Measurements from ENCODE around the gene FAM124B. TPM values are rescaled to one million over a fixed set of nuclear protein-coding genes. Genes with fewer than 3 reads are reported as not detected.

Gene FAM124B
- total RNA-seq, 1 donor from 2014 or later: 2.1 TPM

DNA sequence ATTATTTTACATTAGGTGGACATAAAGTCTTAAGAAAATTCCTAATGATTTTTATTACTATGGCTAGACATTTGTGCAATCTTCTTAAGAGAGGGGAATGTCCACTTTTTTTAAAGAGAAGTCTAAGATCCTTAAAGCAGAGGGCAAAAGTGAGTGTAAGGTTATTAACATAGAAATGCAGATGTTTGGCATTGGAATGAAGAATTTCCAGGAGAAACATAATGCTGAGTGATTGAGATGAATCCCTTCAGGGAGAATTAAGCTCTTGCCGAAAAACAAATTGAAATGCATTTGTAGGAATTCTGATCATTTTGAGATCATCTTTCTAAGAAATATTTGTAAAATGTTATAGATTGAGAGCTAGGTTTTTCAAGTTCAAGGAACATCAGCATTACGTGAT lies 15.0 kb downstream of the FAM124B start:
- ATAC-seq (no peak), DNase-seq (ENCODE audit: low spot score) (no peak)

DNA sequence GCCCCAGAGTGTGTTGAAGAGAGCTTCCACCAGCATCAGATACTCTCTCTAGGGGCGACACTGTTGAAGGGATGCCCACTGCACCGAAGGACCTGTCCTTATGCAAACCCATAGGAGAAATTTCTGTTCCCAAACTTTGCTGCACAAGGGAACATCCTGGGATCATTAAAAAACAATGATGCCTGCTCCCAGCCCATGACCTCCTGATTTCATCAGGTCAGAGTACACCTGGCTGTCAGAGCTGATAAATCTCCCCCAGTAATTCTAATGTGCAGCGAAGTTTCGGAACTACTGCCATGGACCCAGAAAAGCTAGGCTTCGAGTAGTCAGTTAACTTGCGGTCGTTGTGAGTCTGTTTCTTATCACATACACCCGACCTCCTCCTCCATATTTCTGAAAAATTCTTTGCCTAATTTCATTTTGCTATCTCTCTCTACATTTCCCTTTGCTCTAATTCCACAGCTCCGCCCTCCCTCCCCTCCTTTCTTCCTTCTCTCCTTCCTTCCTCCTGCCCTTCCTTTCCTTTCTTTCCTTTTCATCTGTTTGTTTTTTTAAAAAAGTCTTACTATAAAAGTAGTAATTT lies 18.8 kb downstream of the FAM124B start:
- ATAC-seq (peak; percentile 63), DNase-seq (ENCODE audit: low spot score) (peak; percentile 62)

DNA sequence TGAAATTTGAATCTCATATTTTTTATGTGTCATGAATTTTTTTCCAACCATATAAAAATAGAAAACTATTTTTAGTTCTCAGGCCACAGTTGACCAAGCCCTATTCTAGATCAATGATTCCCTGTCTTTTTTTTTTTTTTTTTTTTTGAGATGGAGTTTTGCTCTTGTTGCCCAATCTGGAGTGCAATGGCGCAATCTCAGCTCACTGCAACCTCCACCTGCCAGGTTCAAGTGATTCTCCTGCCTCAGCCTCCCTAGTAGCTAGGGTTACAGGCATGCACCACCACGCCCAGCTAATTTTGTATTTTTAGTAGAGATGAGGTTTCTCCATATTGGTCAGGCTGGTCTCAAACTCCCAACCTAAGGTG lies 19.6 kb downstream of the FAM124B start:
- ATAC-seq: peak; percentile 33
- peak; percentile 59 for DNase-seq (ENCODE audit: low spot score)

DNA sequence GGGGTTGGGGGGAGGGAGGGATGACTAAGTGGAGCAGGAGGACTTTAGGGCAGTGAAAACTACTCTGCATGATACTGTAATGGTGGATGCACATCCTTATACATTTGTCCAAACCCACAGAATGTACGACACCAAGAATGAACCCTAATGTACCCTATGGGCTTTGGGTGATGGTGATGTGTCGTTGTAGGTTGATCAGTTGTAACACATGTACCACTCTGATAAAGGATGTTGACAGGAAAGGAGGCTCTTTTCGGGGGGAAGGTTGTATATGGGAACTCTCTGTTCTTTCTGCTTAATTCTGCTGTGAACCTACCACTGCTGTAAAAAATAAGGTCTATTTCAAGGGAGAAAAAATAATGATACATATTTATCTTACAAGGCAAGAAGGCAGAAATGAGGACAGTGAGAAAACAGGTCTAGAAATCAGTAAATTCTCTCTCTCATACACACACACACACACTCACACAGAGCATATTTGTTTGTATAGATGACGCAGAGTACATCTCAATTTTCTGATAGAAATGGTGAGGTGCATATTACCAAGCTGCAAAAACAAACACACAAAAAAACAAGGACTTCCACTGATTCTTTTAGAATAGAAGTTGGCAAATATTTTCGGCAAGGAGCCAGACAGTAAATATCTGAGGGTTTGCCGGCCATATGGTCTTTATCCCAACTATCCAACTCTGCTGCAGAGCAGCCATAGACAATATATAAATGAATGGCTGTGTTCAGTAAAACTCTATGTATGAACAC lies 20.2 kb downstream of the FAM124B start:
- ATAC-seq (peak; percentile 31), DNase-seq (ENCODE audit: low spot score) (no peak)

DNA sequence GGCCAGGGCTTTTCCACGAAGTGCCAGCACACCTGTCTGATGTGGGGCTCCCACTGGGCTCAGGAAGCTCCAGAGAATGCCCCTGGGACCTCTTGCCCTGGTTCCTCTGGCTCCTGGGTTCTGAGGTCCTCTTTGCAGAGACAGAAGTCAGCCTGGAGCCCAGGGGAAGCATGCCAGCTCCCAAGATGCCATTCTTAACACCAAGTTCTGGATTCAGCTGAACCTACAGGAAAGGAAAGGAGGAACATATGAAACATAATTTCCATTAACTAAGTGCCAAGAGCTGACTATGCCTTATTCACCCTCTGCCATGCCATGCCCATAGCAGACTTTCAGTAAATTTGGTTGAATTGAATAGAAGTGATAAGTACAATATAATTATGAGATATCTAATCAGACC lies 21.9 kb downstream of the FAM124B start:
- ATAC-seq: peak; percentile 12
- no peak for DNase-seq (ENCODE audit: low spot score)

DNA sequence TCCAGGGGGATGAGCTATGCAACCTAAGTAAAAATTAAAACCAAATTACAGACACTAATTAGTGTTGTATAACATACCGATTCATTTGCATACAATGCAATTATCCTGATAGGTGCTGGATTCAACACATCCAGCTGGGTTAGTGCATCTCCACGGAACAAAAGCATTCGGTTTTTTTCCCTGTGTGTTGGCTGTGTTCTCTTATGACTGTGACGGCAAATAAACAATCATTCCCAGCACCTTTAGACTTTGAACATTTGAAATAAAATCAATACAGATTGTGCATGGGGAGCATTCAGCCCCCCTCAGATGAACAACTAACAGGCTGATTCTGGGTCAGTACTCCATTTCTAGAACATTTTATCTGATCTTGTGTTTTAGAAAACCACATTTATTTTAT lies 22.7 kb downstream of the FAM124B start:
- ATAC-seq: peak; percentile 67
- DNase-seq (ENCODE audit: low spot score): no peak

DNA sequence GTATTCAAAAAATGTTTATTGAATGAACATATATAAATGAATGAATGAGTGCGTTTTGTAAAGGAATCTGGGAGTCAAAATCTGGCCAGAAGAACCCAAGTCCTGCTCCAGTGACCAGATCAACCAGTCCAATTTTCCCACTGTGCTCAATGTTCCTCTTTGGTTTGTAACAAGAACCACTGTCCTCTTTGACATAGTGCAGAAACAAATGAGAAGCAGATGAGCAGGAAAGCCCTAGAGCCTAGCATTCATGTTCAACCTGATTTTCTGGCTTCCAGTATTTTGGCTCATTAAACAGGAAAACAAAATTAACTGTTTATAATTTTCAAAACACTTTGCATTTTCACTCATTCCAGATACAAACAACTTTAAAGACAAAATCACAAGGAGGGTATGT lies 23.2 kb downstream of the FAM124B start:
- DNase-seq (ENCODE audit: low spot score): no peak
- peak; percentile 28 for ATAC-seq

DNA sequence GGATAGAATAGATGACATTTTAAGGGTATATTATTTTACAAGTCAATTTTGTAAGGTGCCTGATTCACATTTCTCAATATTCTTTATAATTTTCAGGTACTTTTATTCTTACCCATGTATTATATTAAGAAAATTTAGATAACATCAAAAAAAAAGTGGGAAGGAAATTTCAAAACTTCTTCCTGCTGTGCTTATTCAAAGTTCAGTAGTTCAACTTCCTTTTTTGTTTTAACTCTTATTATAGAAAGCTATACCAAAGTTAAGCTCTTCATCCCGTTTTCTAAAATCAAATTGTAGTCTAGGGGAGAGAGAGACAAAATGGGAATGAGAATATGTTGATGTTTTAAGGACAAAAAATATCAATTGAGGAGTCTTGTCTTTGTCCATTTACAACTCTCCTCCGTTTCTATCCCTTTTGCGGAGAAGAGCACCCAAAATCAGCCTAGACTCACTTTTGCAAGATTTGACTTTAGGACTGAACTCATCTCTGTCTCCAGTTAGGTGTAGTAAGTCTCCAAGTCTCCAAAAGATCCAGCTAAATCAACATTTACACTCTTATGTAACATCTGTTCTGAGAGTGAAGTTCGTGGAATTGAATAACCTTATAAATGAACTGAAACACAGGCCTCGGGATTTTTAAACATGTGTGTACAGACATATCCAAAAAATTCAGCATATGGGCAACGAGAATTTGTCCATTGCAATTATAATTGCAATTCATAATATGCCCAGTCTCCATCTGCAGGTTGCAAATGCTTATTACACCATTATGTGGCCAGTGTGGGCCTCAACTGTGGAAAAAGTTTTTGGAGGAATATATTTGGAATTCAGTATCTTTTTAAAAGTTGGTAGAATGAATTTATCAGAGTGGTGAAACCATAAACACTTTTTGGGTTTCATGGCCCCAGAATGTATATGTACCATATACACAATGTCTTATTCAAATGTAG lies 23.9 kb downstream of the FAM124B start:
- peak; percentile 42 for ATAC-seq
- DNase-seq (ENCODE audit: low spot score): no peak

DNA sequence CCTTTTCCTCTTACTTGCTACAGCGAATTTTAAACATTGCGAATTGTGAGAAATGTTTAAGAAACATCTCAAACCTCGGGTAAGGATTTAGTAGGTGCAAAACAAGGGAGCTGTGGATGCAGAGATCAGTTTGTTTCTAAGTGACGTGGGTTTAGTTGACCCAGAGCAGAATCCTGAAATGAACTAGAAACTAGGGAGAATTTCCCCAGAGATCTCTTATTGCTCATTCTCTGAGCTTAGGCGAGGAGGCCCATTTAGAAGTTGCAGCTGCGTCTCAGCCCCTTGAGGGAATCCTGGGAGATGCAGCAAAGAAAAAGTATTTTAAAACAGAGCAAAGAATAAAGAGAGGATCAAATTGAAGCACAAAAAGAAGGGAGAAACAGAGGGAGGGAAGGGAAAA lies 29.3 kb downstream of the FAM124B start:
- no peak for DNase-seq (ENCODE audit: low spot score)
- no peak for ATAC-seq

DNA sequence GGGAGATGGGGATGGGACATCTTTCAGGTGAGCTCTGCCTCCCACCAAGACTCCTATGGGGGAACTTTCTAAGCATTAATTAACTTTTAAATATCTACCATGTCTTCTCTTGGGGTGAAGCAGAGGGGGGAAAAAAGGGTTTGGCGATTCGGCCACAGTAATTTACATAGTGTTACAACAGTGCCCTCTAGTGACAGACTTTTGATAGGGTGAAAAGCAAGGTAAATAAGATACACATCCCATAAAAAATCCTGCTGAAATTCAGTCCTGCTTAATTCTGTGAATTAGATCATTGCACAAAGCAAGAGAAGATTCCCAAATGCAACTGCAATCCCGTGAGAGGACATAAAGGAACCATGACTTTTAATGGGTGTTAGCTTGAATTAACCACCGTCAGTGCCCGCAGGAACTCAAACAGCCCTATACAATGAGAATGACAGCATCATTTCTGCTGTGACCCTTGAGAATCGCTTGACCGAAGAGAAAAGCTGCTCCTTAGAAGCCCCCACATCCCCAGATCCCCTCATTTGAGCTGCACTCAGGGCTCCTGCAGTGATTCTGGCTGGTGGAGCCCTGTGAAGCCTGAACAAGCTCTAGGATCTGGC lies 32.8 kb downstream of the FAM124B start:
- DNase-seq (ENCODE audit: low spot score) (no peak), ATAC-seq (peak; percentile 87)

DNA sequence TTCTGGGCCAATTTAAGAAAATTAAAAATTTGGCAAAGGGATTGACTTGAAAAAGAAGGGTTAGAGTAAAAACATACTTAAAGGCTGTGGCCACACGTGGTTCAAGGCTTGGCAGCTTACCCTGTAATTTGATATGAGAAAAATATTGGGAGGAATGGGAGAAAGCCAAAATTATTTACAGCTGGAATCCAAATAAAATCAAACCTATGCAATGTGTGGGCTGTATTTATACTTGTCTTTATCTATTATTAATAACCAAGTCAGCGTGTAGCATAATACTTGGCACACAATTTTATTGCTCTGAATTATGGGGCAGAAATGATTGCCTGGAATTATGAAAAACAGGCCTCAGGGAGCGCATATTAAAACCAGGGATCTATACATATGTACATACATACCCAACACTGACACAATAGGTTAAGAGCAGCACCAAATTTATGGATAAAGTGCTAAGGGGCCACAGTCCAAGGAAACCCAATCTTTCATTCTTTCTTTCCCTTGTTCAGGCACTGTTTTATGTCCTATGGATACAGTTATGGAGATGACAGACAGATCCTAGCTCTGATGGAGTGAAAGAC lies 35.6 kb downstream of the FAM124B start:
- ATAC-seq (no peak), DNase-seq (ENCODE audit: low spot score) (no peak)

DNA sequence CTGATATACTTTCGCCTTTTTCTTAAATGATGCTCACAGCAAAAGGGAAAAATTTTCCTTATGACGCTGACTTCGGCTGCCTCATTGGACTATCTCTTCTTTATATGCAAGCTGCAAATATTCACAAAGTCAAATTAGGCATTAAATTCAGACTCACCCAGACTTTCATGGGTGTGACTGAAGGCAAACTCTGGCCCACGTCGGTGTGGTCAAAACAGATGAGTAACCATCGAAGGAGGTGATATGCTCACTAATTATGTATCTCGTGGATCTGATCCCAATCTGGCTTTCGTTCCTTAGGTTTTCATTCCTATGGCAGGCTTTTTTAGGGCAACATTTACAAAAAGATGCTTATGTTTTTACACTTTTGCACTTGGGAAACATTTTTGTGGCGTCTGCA lies 36.6 kb downstream of the FAM124B start:
- no peak for ATAC-seq
- no peak for DNase-seq (ENCODE audit: low spot score)

DNA sequence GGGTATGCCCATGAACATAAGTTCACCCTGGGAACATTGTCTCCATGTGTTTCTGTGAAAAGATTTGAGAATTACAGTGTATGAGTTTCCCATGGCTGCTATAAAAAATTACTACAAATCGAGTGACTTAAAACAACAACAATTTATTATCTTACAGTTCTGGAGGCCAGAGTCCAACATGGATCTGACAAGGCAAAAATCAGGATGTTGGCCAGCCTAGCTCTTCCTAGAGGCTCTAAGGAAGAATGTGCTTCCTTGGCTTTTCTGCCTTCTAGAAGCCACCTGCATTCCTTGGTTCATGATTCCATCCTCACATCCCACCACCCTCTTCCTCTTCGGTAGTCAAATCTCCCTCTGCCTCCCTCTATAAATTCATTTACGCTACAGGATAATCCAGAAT lies 38.6 kb downstream of the FAM124B start:
- no peak for ATAC-seq
- no peak for DNase-seq (ENCODE audit: low spot score)

DNA sequence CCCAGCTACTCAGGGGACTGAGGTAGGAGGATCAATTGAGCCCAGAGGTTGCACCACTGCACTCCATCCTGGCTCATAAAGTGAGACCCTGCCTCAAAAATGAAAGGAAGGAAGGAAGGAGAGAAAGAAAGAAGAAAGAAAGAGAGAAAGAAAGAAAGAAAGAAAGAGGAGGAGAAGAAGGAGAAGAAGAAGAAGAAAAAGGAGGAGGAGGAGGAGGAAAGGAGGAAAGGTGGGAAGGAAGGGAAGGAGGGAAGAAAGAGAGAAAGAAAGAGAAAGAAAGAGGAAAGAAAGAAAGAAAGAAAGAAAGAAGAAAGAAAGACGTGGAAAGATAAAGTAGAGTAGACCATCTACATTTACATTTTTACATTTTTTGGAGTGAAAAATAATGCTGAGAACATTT lies 39.8 kb downstream of the FAM124B start:
- ATAC-seq: no peak
- no peak for DNase-seq (ENCODE audit: low spot score)

DNA sequence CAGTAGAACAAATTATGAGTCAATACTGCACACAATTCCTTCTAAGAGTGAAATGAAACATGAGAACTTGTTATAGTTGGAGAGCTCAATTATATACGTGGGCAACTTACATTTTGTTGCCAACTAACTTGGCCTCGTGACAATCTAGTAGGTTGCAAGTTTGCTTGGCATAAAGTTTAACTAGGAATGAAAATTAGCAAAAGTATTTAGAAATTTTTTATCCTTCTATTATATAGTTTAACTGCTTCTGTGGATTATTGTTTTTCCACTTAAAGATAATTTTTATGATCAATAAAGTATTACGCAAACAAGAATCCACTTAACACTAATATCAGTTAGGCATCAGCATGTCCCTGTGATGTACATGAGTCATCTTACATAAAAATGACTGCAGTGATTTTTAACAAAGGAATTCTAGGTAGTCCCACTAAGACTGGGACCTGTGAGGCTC lies 41.1 kb downstream of the FAM124B start:
- DNase-seq (ENCODE audit: low spot score): no peak
- ATAC-seq: no peak

DNA sequence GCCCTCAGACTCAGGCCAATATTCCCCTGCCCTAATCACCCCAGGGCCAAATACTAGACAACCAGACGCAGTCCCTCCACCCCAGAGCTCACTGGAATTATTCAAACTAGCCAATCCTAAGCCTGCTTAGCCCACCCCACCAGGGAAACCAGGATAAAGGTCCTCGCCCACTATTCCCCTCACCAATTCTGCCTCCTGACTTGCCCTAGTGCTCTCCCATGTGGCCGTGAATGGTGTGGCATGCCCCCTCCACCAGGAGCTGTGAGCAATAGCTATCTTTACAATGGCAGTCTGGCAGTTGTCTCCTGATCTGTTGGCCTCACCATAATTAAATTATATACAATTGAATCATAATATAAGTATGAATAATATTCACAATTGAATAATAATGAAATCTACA lies 42.3 kb downstream of the FAM124B start:
- peak; percentile 69 for ATAC-seq
- DNase-seq (ENCODE audit: low spot score): no peak

DNA sequence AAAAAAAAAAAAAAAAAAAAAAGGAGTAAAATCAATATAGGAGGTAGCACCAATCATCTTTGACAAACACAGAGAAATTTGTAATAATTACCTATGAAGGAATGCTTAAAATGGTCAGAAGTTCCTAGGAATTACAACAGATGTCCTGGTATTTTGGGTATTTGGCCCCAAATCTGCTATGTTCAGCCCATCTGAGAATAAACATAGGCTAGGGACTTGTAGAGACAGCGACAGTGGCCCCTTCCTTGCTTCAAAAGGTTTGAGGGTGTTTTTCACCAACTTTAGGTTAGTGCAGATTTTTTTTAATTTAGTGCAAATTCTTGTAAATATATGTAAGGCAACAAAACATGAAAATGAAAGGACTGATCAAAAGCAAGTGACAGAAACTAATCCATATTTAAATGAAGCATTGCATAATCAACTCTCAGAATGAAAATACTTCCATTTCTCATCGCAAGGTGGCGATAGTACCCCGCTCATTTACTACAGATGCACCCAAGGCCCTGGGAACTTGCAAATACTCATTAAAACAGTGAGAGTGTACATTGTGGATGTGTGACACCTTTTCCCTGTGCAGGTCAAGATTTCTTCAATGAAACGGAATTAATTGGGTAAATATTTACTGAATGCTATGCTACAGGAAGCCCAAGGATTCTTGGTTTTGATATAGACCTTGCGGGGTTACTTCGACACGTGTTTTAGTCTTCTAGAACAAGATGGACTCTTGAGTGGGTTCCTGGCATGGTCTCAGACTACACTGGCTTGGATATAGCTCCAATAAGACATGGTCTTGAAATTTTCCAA lies 44.6 kb downstream of the FAM124B start:
- DNase-seq (ENCODE audit: low spot score) (peak; percentile 64), ATAC-seq (peak; percentile 97)

DNA sequence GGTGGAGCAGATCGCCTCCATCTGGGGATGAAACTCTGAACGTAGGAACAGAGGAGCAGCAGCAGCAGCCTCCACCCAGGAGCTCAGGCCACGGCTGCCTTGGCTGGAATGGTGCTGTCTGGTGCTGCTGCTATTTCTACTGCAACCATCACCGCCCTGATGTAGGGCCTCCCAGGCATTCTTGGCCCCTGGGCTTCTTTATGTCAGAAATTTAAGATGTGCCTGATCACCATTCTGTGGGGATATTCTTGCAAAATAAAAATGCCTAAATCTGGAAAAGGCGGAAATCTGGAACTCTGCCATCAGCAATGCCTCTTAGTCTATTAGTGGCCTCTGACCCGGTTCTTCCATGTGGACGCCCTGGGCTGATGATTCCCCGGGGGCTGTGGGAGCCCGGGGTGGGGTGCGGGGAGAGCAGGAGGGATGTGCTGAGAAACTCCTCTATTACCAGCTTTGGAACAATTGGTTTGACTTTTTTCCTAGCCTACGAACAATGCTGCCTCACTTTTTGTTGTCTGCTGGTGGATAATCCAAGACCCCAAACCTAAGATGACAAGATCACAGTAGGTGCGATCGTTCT lies 47.2 kb downstream of the FAM124B start:
- no peak for ATAC-seq
- DNase-seq (ENCODE audit: low spot score): no peak

DNA sequence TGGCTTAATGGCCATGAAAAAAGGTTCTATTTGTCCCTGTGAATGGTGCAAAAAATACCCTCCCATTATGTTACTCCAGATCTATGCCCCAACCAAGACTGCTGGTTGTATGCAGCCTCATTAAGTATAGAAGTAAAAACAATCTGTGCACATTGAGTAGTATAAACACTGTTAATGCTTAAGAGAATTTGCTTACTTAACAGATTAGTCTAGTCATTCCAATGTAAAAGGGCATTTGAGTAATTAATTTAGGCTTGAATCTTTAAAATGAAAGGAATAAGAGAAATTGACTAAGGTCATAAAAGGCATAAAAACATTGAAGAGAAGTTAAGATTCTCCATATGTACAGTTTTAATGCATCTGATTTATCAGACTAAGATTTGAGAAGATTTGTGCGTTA lies 51.2 kb downstream of the FAM124B start:
- ATAC-seq (no peak), DNase-seq (ENCODE audit: low spot score) (no peak)

DNA sequence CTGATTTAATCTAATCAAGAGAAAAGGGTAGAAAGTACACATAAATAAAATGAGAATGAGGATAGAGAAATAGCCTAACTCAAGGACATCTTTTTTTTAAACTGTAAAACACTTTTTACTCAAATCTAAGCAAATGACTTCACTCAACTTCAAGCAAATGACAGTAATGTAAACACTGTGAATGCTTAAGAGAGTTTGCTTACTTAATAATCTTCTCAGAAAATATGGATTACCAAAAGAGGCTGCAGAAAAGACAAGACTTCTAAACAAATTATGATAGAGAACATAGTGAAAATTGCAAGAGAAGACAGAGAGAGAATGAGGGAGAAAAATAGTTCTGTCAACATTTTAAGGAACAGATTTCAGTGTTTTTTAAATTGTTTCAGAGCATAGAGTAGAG lies 52.5 kb downstream of the FAM124B start:
- no peak for ATAC-seq
- DNase-seq (ENCODE audit: low spot score): no peak

Data from left lobe of liver (tissue), 2 donors.